Kidney tubule cell (primary cell): ENCODE data around the gene ZXDC.
A peak's percentile ranks its signal among the peaks of the same experiment; 100 is the strongest.

Experiments used
- DNase-seq: peaks from one replicate; pipeline ENCODE4 v3.0.0-alpha.2; 2018; ENCODE audit warnings: low spot score

Gene ZXDC

DNA sequence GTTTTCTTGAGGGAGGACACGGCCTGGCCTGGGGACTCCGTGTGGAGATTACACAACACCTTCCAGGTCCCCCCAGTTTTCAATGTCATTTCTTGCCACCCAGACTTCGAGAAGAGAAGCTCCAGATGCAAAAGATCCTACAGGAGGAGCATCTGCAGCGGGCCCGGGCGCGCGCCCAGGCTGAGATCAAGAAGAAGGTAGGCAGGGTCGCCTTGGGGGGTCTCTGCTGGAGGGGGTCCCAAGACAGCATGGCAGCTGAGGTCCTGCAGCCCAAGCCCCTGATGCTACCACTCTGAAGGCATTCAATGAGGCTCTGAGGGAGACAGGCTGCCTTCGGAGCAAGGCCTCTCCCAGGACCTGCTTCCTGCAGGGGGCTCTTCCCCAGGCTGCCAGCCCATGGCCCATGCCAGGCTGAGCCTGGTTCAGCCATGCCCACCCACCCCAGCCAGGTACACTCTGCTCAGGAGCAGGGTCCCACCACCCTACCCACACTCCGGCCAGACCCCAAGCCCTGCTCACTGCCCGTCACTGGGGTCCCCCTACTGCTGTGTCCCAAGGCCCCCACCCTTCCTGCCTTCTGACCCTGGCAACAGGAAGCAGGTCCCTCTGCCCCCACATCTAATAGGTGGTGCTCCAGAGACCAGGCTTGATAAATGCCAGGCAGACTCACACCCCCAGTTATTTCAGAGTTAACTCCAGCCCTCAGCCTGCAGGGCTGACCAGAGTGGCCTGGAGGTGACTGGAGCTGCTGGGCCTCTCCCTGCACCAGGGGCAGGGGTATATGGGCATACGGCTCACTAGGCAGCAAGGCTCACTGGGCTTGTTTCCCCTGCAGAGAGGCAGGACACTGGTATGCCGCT lies 40.0 kb downstream of the ZXDC start:
- DNase-seq: no peak

DNA sequence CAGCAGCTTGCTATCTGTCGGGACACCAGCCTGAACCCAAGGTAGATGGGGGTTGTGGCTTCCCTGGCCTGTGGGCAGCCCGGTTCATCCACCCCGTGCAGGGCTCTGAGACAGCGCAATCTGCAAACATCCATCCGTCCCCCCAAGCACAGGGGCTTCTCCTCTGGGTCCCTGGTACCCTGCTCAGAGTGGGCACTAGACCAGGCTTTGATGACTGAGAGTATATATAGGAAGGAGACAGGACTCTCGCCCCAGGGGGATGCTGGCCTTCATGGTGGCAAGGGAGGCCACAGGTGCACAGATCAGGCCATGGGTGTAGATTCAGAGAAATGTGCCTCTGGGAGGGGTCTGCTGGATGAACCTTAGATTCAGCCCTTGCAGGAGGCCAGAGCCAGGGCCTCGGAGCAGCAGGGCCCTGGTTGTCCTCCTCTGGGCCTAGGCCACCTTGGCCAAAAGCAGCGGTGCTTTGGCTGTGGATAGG lies 40.7 kb downstream of the ZXDC start:
- DNase-seq: no peak

DNA sequence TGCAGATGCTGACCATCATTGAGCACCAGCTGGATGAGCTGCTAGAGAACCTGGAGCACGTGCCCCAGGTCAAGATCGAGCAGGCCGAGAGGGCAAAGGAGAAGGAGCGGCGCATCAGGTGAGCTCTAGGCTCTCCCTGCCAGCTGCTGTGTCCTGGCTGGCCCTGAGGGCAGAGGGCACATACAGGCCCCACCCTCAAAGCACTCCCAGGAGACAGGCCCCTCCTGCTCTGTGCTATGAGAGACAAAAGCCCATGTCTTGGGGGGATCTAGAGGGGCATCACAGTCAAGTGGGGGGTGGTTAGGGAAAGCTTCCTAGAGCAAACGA lies 41.5 kb downstream of the ZXDC start:
- no peak for DNase-seq

GRCh38 chr3:126433496-126434263 lies 42.0 kb downstream of the ZXDC start:
- DNase-seq: no peak

- DNase-seq: no peak
Observed at GRCh38 chr3:126433105-126433430, 42.6 kb downstream of the ZXDC start.

DNA sequence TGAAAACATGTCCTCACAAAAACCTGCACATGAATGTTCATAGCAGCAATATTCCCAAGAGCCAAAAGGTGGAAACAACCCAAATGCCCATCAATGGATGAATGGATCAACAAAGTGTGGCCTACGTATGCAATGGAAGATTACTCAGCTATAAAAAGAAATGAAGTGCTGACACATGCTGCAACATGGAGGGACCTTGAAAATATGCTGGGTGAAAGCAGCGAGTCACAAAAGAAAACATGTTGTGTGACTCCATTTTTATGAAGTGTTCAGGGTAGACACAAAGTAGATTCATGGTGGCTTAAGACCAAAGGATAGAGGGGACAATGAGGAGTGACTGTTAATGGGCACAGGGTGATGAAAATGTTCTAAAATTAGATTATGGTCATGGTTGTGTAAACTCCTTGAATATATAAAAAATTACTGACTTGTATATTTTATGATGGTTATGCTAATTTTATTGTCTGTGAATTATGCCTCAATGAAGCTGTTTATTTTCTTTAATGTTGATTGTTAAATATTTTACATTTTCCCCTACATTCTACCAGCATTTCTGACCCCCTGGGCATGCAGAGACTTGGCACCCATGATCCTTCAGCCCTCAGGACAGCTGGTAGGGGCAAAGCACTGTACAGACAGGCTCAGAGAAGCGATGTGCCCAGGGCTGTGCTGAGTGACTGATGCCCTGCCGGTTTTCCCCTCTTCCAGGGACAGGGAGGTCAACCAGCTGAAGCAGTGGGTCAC lies 43.2 kb downstream of the ZXDC start:
- peak; percentile 25 for DNase-seq

- DNase-seq: no peak
Observed at GRCh38 chr3:126431103-126431534, 44.6 kb downstream of the ZXDC start.

DNA sequence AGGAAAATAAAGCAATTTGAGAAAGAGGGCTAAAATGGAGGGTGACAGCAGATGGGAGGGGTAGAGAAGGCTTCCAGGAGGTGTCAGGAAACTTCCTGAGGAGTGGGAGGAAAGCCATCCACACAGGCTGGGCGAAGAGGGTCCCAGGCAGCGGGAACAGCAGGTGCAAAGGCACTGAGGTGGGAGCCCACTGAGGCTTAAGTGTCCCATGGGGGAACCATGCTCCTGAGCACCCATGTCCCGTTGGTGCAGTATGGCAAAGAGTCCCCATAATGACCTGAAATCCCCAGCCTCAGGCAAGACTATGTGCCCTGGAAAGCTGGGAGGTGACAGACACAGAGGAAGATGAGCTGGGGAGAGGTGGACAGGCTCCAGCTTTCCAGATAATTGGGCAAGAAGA lies 50.9 kb downstream of the ZXDC start:
- DNase-seq: no peak

- no peak for DNase-seq
Observed at GRCh38 chr3:126424039-126424717, 51.5 kb downstream of the ZXDC start.

DNA sequence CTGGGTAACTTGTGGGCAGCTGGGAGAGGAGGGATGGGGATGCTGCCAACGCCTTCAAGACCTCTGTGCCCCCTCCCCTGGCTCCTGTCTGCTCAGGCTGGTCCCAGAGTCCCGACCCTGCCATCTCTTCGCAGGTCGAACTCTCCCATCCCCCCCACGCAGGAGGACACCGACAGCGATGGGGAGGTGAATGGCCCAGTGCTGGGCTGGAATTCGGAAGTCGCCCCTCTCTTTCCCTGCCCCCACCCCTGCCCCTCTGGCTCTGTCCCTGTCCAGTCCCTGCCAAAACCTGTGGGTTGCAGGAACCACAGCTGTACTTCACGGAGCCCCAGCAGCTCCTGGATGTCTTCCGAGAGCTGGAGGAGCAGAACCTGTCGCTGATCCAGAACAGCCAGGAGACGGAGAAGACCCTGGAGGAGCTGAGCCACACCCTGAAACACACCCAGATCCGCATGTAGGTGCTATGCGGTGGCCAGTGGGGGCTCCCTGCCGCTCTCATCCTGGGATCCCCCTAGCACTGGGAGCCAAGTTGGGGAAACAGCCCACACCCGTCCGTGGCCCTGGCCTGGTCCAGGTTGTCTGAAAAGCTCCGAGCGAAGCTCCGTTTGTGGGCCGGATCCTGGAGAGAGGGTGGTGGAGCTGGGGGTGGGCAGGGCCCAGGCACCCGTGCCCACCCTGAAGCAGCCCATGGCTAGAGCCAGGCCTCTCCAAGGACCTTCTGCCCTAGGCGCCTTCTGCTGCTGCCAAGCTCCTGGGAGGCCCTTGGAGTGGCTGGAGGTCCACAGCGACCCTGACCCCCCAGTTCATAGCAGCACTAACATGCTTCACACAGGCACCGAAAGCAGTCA lies 52.3 kb downstream of the ZXDC start:
- no peak for DNase-seq

DNA sequence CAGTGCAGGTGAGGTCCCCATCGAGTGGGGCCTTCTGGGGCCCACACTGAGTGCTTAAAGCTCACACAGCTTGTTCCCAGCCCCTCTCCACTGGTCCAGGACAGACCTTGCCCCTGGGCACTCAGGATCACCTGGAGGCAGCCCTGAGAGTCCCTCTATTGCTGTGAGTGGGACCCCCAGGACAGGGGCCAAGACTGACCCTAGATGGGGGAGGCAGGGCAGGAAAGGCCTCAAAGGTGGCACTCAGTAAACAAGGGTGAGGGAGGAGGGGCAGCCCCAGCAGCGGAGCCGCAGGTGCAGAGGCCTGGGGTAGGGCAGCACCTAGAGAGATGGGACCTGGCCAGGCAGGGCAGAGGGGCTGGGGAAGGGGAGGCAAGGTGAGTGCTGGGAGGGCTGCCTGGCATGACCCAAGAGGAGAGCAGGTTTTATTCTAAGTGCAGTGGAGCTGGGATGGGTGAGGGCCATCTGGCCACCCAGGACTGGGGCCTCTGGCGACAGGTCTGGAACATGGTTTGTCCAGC lies 53.1 kb downstream of the ZXDC start:
- no peak for DNase-seq

DNA sequence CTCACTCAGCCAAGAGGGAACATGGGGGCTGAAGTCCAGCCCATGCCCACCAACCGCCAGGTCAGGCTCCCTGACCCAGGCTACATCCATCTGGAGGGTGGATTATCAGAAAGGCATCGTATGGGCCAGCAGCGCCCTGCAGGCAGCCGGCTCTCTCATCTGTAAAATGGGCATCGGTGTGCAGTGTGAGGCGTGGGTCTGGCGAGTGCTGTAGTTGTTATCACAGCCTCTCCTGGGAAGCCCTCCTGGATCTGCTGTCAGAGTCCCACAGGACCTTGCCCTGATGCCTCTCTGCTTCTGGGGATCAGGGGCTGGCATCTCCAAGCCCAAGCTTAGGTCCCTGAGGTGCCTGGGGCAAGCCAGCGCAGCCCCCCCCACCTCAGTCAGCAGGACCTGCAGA lies 53.6 kb downstream of the ZXDC start:
- DNase-seq: no peak

GRCh38 chr3:126421573-126422119 lies 54.0 kb downstream of the ZXDC start:
- no peak for DNase-seq

DNA sequence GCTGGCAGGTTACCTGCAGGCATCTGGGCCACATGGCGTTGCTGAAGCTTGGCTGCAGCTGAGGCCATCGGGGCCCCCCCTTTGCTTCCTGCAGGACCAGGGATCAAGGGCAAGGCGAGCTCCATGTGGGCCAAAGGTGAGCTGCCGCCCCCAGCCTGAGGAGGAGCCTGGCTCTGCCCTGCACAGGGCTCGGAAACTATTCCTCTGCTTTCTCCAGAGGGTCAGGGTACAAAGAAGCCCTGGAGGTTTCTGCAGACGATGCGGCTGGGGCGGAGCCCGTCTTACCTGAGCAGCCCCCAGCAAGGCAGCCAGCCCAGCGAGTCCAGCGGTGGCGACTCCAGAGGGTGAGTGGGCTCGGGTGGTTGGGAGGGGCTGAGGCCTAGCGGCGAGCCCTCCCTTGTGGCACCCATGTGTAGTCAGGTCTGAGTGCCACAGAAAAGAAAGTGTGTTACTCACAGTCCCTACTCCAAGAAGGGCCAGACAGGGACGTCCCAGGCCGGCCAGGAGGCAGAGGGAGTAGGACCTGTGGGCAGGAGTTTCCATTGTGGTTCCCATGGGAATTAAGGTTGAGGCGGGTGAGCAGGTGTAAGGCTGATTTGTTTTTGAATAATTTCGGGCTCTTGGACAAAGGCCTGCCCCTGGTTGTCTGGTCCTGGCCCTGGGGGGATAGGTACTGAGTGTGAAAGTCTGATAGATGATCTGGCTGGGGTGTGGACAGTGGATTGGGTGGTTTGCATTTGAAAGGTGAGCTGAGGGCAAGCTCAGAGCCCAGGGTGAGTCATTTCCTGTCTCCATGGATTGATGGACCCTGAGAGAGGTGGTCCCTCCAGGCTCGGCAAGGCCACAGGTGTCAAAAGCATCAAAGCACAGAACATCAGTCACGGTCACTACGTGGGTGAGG lies 55.6 kb downstream of the ZXDC start:
- peak; percentile 3 for DNase-seq

- no peak for DNase-seq
Observed at GRCh38 chr3:126419151-126419703, 56.5 kb downstream of the ZXDC start.

GRCh38 chr3:126418661-126419131 lies 57.0 kb downstream of the ZXDC start:
- DNase-seq: no peak

- DNase-seq: no peak
Observed at GRCh38 chr3:126417981-126418530, 57.6 kb downstream of the ZXDC start.

DNA sequence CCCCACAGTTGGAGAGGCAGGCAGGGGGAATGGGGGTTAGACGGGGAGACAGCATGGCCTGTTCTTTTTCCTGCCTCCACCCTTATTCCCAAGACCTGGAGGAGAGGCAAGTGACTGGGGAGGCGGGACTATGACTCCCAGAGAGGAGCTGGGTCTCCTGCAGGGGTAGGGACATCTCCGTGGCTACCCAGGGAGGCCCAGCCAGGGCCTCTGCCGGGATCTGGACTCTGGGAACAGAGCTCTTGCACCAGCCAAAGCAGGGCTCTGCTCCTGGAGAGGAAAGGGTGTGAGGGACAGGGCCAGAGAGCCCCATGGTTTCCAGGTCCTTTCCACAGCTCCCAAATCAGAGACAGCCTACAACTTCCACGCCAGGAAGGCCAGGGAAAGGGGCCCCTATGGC lies 58.2 kb downstream of the ZXDC start:
- no peak for DNase-seq

DNA sequence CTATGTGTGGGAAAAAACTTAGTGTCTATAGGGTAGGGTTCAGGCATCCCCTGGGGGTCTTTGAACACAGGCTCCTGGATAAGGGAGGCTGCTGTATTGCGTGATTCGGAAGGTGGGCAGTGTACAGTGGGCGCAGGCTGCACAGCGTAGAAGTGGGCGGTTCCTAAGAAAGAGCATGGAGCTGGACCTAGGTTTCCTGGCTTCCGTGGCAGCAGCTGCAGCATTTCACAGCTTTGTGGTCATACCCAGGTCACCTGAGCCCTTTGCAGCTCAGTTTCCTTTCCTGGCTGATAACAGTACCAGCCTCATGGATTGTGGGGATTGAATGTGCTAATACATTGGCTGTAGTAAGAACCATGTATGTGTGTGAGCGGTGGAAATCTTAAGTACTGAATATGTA lies 58.7 kb downstream of the ZXDC start:
- no peak for DNase-seq
